WERI-Rb-1 (cell line): ENCODE results near the gene DGLUCY.

ENCODE experiments used
- DNase-seq: peaks from one replicate; pipeline ENCODE4 v3.0.0-alpha.2; 2020
- H3K27ac ChIP-seq: fragments of 250-450 bp; sonication (Bioruptor Pico); 2 replicates; pipeline ENCODE4 v1.5.1; 2020; ENCODE audit warnings: mild to moderate bottlenecking, moderate library complexity
- H3K27me3 ChIP-seq: fragments of 250-450 bp; sonication (Bioruptor Pico); 2 replicates; pipeline ENCODE4 v1.5.1; 2021; ENCODE audit warnings: mild to moderate bottlenecking, low read depth, moderate library complexity; ENCODE audit not compliant: insufficient read depth, severe bottlenecking
- H3K36me3 ChIP-seq: fragments of 250-450 bp; sonication (Bioruptor Pico); 2 replicates; pipeline ENCODE4 v1.5.1; 2020; ENCODE audit warnings: mild to moderate bottlenecking, moderate library complexity
- H3K4me3 ChIP-seq: 2 replicates; pipeline ENCODE4 v1.5.1; 2011; ENCODE audit warnings: low read depth, mild to moderate bottlenecking, control low read depth, low read length
- H3K9me3 ChIP-seq: fragments of 250-450 bp; sonication (Bioruptor Pico); 2 replicates; pipeline ENCODE4 v1.5.1; 2021; ENCODE audit warnings: mild to moderate bottlenecking, moderate library complexity; ENCODE audit not compliant: severe bottlenecking
- CTCF ChIP-seq: IDR thresholded peaks from 2 replicates; pipeline ENCODE4 v1.5.1; 2011; ENCODE audit warnings: low read depth, mild to moderate bottlenecking, control low read depth, inconsistent platforms, low read length

Gene DGLUCY

GRCh38 chr14:91271639-91272038 lies 157.8 kb downstream of the DGLUCY start:
- no peak for TF ChIP-seq CTCF
- Histone ChIP-seq H3K27ac (no peak overlapping the region), H3K36me3 (peaks cover 54% of the 10 kb centered on the region), H3K9me3 (no peaks in the 10 kb centered on the region), H3K4me3 (no peak overlapping the region), H3K27me3 (no peaks in the 10 kb centered on the region)
- DNase-seq = no peak

DNA sequence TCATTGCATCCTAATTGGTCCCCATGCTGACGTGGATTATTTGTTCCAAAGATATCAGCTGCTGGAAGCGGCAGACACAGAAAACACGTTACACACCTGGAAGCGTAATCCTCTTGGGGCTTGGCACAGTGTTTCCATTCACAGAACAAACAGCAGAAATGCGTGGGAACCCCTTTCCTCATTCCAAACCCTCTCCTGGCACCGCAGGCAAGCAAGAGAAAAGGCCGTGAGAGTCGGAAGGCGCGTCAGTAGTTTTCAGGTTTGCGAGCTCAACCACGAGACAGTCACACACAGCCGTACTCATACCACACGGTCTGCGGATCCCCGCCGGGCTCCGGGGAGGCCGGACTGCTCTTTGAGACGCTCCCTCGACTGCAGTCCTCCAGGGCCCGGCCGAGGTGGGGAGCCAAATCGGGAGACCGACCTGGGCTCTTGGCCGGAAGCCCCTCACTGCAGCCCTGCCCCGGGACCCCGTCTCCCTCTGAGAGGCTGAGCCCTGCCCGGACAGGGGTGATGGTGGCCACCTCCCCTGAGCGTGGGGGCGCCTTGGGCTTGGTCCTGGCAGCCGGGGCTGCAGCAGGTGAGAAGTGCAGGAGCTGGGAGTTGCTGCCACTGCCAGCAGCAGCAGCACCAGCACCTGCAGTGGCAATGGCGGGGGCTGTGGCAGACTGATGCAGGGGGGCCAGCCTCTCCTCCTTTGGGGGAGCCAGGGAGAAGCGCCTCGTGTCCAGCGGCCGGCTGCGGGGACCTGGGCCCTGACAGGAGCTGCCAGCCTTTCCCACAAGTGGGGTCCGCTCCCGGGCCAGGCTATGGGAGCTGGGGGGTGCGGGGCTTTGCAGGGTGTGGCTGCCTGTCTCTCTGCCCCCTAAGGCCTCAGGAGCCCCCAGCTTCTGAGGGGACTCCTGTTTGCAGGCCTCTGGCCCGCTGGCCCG lies 158.7 kb downstream of the DGLUCY start:
- Histone ChIP-seq H3K9me3 (no peaks in the 10 kb centered on the region), H3K36me3 (peaks cover 64% of the 10 kb centered on the region), H3K27ac (no peak overlapping the region), H3K4me3 (no peak overlapping the region), H3K27me3 (no peaks in the 10 kb centered on the region)
- TF ChIP-seq CTCF = no peak
- DNase-seq = no peak

- H3K9me3 ChIP-seq = no peaks in the 10 kb centered on the region
Observed at GRCh38 chr14:91273273-91273884, 159.5 kb downstream of the DGLUCY start.

GRCh38 chr14:91273885-91274273 lies 160.0 kb downstream of the DGLUCY start:
- no peak for DNase-seq
- H3K4me3 ChIP-seq = no peak overlapping the region
- H3K36me3 ChIP-seq = peaks cover 76% of the 10 kb centered on the region
- no peaks in the 10 kb centered on the region for H3K27me3 ChIP-seq
- H3K9me3 ChIP-seq = no peaks in the 10 kb centered on the region
- TF ChIP-seq CTCF = no peak
- no peak overlapping the region for H3K27ac ChIP-seq

More at GRCh38 chr14:91273273-91273884, 159.5 kb downstream of the DGLUCY start:
- H3K36me3 ChIP-seq = peaks cover 71% of the 10 kb centered on the region
- no peak overlapping the region for H3K27ac ChIP-seq
- no peak for DNase-seq
- no peak overlapping the region for H3K4me3 ChIP-seq
- H3K27me3 ChIP-seq = no peaks in the 10 kb centered on the region
- TF ChIP-seq CTCF = no peak

GRCh38 chr14:91274796-91275195 lies 160.9 kb downstream of the DGLUCY start:
- H3K36me3 ChIP-seq = peaks cover 83% of the 10 kb centered on the region

More at GRCh38 chr14:91274796-91275195, 160.9 kb downstream of the DGLUCY start:
- Histone ChIP-seq H3K27ac (no peak overlapping the region), H3K27me3 (no peaks in the 10 kb centered on the region), H3K4me3 (no peak overlapping the region), H3K9me3 (no peaks in the 10 kb centered on the region)
- no peak for DNase-seq
- no peak for TF ChIP-seq CTCF
